Measurements from ENCODE around the gene ZNF805. TPM values are rescaled to one million over a fixed set of nuclear protein-coding genes. Genes with fewer than 3 reads are reported as not detected.
"Not testable (repeated sequence)": the region's sequence is repeated elsewhere in the genome, so short reads cannot be mapped to it uniquely, and the experiment has no call there.

Gene ZNF805
- total RNA-seq, 1 experiment from 2014 or later, result 12.9 TPM

DNA sequence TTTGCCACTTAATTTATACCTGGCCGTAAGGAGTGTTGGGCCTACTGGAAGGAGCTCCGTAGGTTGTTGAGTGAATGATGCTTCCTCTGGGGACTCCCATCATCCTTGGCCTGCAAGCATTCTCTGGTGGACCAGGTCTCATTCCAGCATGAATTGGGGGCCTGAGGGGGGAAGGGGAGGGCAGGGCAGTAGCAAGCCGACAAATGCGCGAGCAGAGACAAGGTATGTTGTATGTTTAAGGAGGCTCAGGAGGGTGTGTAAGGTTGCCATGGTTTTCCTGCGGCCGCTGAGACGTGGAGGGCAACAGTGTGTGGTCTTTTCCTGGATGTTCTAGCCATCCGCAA is 48.4 kb upstream of the ZNF805 start:
- H3K9me2 ChIP-seq (replicated peaks; ENCODE audit: low read length), result no peaks in the 10 kb centered on the region
- BruUV-seq (replicated peaks), result no TSS peak
- intact Hi-C loops (cut with micrococcal nuclease), result no loop called here
- peaks cover 38% of the 10 kb centered on the region for H3K36me3 ChIP-seq (ENCODE audit: low read depth, low read length)
- TF ChIP-seq, protein P1, sequence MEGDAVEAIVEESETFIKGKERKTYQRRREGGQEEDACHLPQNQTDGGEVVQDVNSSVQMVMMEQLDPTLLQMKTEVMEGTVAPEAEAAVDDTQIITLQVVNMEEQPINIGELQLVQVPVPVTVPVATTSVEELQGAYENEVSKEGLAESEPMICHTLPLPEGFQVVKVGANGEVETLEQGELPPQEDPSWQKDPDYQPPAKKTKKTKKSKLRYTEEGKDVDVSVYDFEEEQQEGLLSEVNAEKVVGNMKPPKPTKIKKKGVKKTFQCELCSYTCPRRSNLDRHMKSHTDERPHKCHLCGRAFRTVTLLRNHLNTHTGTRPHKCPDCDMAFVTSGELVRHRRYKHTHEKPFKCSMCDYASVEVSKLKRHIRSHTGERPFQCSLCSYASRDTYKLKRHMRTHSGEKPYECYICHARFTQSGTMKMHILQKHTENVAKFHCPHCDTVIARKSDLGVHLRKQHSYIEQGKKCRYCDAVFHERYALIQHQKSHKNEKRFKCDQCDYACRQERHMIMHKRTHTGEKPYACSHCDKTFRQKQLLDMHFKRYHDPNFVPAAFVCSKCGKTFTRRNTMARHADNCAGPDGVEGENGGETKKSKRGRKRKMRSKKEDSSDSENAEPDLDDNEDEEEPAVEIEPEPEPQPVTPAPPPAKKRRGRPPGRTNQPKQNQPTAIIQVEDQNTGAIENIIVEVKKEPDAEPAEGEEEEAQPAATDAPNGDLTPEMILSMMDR (conservative IDR thresholded peaks at IDR 0.05; ENCODE audit: low read depth, low read length), result no peak
- TF ChIP-seq EZH2 (IDR thresholded peaks at IDR 0.05; ENCODE audit: low read length, unreplicated experiment), result no peak
- no peak for TF ChIP-seq EZH2phosphoT487 (IDR thresholded peaks at IDR 0.05; ENCODE audit: borderline replicate concordance, low read length)
- 0 out of 2 replicates have a peak, but pooled peaks cover 8% of the 10 kb centered on the region for H3K9me3 ChIP-seq (ENCODE audit: low read length)
- H4K20me1 ChIP-seq (ENCODE audit: low read length), result peaks cover 21% of the 10 kb centered on the region; the same call in 1 of the 2 replicates
- H2AFZ ChIP-seq (ENCODE audit: low read length), result peak overlapping the region; percentile 100
- 0 out of 2 replicates have a peak overlapping the region, but pooled peaks have one; percentile 41 for H3K27ac ChIP-seq (ENCODE audit: low read length)
- no peaks in the 10 kb centered on the region for H3F3A ChIP-seq (ENCODE audit: low read length, unreplicated experiment)
- ChIA-PET CTCF (no interaction called here), POLR2A (ENCODE audit: unreplicated experiment) (no interaction called here)
- H3K9ac ChIP-seq (ENCODE audit: low read length), result peak overlapping the region; percentile 90
- peak overlapping the region; percentile 97 for H3K4me3 ChIP-seq (ENCODE audit: low read length)
- peak overlapping the region; percentile 98 for H3K4me2 ChIP-seq (ENCODE audit: low read length)
- H3K79me2 ChIP-seq (ENCODE audit: low read length), result peaks cover 40% of the 10 kb centered on the region
- DNase-seq, result peak; percentile 6
- H3K4me1 ChIP-seq (ENCODE audit: insufficient read depth, low read length), result peaks cover 10% of the 10 kb centered on the region
- ATAC-seq, result peak; percentile 28
- H3K27me3 ChIP-seq (ENCODE audit: low read length), result no peaks in the 10 kb centered on the region

- peaks cover 21% of the 10 kb centered on the region; the same call in 1 of the 2 replicates for H4K20me1 ChIP-seq (ENCODE audit: low read length)
- H3K9me2 ChIP-seq (replicated peaks; ENCODE audit: low read length), result no peaks in the 10 kb centered on the region
- ChIA-PET POLR2A (ENCODE audit: unreplicated experiment) (no interaction called here), CTCF (no interaction called here)
- peak overlapping the region; percentile 98 for H3K4me2 ChIP-seq (ENCODE audit: low read length)
- H3K9ac ChIP-seq (ENCODE audit: low read length), result peak overlapping the region; percentile 90; the same call in 1 of the 2 replicates
- no peaks in the 10 kb centered on the region for H3K27me3 ChIP-seq (ENCODE audit: low read length)
- ATAC-seq (no peak), DNase-seq (no peak)
- peak overlapping the region; percentile 97 for H3K4me3 ChIP-seq (ENCODE audit: low read length)
- peaks cover 40% of the 10 kb centered on the region for H3K79me2 ChIP-seq (ENCODE audit: low read length)
- intact Hi-C loops (cut with micrococcal nuclease), result no loop called here
- H3K36me3 ChIP-seq (ENCODE audit: low read depth, low read length), result peaks cover 39% of the 10 kb centered on the region
- H3K9me3 ChIP-seq (ENCODE audit: low read length), result no peaks in the 10 kb centered on the region
- BruUV-seq (replicated peaks), result no TSS peak
- no peaks in the 10 kb centered on the region for H3F3A ChIP-seq (ENCODE audit: low read length, unreplicated experiment)
- no peak overlapping the region for H2AFZ ChIP-seq (ENCODE audit: low read length)
- no peak overlapping the region for H3K27ac ChIP-seq (ENCODE audit: low read length)
- TF ChIP-seq, protein P1 (conservative IDR thresholded peaks at IDR 0.05; ENCODE audit: low read depth, low read length), result no peak
- no peak for TF ChIP-seq EZH2phosphoT487 (IDR thresholded peaks at IDR 0.05; ENCODE audit: borderline replicate concordance, low read length)
- TF ChIP-seq EZH2 (IDR thresholded peaks at IDR 0.05; ENCODE audit: low read length, unreplicated experiment), result no peak
- peaks cover 10% of the 10 kb centered on the region for H3K4me1 ChIP-seq (ENCODE audit: insufficient read depth, low read length)
These were observed 47.4 kb upstream of the ZNF805 start for GRCh38 chr19:57192993-57193392.

- H3F3A ChIP-seq (ENCODE audit: low read length, unreplicated experiment); H3K4me2 ChIP-seq (ENCODE audit: low read length); intact Hi-C loops (cut with micrococcal nuclease); H3K27me3 ChIP-seq (ENCODE audit: low read length); BruUV-seq (replicated peaks); H3K27ac ChIP-seq (ENCODE audit: low read length); POLR2A ChIA-PET (ENCODE audit: unreplicated experiment); H4K20me1 ChIP-seq (ENCODE audit: low read length); H3K9me3 ChIP-seq (ENCODE audit: low read length); H3K9ac ChIP-seq (ENCODE audit: low read length); H3K4me3 ChIP-seq (ENCODE audit: low read length); H3K4me1 ChIP-seq (ENCODE audit: insufficient read depth, low read length); H2AFZ ChIP-seq (ENCODE audit: low read length); ATAC-seq; H3K9me2 ChIP-seq (replicated peaks; ENCODE audit: low read length); CTCF ChIA-PET; DNase-seq: not testable (repeated sequence)
- H3K36me3 ChIP-seq (ENCODE audit: low read depth, low read length), result peaks cover 42% of the 10 kb centered on the region
- peaks cover 39% of the 10 kb centered on the region for H3K79me2 ChIP-seq (ENCODE audit: low read length)
These were observed 42.6 kb upstream of the ZNF805 start for GRCh38 chr19:57197874-57198273.
